Activated T-helper 9 cell treated with anti-CD3 and anti-CD28 coated beads, Interleukin-2, amount 50 U/mL, for 16 hours (primary cell): ENCODE measurements around the gene XK.
"Not testable (repeated sequence)": the region's sequence is repeated elsewhere in the genome, so short reads cannot be mapped to it uniquely, and the experiment has no call there.

Experiments used
- DNase-seq: peaks from one replicate; pipeline ENCODE4 v3.0.0-alpha.2; 2020; ENCODE audit warnings: low read depth

Gene XK

DNA sequence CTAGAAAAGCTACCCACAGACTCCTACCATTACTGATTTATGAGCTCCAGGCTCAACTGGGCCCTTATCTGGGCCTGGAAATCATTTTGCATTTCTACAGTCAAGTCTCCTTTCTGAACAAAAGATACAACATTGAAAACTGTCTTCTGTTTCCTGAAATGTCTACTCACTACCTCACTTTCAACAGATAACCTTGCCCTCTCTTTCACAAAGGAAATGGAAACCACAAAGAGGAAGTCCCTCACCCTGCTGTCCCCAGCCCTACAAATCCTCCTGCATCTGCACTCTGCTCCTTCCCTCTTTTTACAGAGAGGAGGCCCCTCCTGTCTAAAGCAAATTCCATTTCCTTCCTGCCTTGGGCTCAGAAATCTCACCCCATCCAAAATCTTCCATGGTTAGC, 69.4 kb downstream of the XK start:
- DNase-seq: no peak

DNA sequence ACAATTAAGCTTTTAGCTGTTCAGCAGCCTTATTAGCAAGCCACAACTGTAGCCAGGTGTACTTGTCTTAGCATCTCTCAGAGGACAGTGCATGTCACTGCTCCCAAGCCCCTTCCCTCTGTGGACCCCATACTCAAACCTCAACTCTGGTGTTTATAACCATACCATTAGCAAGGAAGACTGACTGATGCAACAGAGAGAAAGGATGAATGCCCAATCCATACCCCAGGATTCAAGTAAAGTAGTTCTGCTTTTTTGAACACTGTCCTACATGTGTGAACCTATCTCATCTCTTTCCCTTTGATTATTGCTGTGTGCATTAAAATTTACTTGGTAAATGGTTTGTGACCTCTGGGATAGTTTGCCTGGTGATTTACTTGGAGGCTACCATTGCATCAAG, 71.5 kb downstream of the XK start:
- no peak for DNase-seq

DNA sequence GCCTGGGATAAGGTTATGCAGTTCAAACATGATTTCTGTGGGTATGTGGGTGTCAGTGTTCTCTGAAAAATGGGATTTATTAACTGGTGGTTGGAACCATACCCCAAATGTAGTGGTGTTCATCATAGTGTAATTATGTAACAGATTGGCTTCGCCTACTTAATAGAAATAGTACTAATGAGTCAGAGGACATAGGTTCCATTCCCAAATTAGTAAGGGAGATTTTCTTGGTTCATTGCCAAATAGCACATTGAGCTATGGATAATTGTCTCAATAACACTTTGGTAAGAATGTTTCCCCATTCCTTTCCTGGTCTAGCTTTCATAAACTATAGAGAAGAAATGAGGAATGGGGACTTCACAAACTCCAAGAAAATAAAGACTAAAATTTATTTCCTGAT, 73.8 kb downstream of the XK start:
- no peak for DNase-seq

DNA sequence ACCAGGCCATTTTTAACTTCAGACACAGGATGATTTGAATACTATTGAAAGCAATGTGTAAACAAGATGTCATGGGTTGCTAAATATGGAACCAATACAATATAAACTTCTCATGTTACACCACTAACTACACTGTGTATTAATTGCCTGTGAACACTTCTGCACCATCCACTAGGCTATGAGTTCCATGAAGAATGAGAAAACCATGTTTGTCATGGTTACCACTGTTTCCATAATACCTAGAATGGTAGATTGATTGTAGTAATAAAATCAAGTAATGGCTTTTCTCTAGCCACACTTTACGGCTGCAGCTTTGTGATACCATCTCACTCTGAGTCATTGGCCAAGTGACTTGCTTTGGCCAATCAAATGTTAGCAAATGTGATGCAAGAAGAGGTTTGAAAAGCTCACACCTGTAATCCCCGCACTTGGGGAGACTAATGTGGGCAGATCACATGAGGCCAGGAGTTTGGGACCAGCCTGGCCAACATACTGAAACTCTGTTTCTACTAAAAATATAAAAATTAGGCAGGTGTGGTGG, 74.4 kb downstream of the XK start:
- DNase-seq: no peak

DNA sequence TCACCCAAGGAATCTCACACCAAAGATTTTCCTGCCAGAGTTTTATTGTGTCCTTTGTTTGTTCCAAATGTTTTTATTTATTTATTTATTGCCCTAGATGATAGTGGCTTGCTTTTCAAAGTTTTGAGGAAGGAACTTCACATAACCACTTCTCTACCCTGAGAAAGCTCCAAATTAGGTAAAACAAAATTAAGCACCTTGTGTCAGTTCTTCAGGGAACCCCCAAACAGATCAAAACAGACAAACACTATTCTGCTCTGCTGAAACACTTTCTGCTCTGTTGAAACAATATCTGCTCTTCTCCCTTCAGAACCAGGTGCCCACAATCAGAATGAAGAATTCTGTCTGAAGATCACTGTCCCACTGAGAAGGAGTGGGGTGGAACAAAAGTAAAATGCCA, 77.8 kb downstream of the XK start:
- DNase-seq: no peak

DNA sequence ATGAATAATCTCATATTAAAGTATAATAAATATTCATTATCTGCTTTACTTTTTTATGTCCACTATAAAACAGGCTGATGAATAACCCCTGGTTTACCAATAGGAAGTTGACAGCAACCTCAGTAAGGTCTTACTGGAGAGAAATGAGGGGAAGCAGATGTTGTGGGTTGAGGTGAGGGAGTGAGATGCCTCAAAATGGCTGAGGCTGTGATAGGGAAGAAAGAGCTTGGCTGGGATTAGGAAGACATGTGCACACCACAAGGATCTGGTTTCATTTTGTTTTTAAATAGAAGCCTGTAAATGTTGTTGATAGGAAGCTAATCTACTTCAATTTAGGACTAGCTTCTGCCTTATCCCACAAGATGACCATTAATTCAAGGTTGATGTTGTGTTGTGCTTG, 79.9 kb downstream of the XK start:
- DNase-seq: no peak

DNA sequence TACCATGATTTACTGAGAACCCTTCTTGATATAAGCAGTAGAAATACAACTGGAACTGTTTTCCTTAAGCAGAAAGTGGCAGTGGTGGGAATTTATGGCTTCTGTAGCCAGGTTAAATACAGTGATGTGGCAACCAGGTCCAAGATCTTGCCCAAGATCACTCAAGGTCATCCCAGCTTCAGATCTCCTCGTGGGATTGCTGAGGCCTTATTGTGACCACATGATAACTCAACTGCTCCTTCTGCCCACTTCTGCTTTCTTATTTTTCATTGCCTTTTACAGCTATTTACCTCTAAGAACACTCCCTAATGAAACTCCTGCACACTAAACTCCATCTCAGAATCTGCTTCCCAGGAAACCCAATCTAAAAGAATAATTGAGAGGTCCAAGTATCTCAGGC, 81.8 kb downstream of the XK start:
- no peak for DNase-seq

DNA sequence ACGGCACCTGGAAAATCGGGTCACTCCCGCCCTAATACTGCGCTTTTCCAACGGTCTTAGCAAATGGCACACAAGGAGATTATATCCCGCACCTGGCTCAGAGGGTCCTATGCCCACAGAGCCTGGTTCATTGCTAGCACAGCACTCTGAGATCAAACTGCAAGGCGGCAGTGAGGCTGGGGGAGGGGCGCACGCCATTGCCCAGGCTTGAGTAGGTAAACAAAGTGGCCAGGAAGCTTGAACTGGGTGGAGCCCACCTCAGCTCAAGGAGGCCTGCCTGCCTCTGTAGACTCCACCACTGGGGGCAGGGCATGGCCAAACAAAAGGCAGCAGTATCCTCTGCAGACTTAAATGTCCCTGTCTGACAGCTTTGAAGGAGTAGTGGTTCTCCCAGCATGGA, 83.3 kb downstream of the XK start:
- DNase-seq: not testable (repeated sequence)

DNA sequence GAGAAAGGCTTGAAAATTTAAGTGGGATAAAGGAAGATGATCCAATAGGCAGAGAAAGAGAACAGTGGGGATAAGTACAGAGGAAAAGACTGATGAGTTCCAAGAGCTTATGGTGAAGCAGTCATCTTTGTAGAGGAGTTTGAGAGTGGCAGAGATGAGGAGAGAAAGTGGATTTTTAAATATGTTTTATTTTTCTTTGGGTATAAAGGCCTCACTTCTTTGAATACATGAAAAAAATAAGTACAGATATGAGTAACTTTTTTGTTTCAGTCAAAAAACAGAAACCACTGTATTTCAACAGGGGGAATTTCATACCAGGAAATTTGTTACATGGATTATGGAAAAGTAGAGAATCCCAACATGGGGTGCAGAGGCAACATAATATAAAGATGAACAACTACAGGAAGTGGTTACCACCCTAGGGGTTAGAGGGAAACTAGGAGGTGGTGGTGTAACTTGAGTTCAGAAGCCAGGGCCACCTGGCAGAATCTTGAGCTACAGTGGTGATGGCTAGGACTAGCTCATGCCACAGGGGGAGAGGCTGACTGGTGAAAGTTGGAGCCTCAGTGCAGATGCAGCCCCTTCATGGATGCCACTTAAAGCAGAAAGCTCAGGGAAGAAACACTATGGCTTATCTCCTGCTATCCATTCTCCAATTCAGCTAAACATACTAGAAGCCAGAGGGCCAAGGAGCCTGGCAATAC, 90.8 kb downstream of the XK start:
- DNase-seq: no peak

DNA sequence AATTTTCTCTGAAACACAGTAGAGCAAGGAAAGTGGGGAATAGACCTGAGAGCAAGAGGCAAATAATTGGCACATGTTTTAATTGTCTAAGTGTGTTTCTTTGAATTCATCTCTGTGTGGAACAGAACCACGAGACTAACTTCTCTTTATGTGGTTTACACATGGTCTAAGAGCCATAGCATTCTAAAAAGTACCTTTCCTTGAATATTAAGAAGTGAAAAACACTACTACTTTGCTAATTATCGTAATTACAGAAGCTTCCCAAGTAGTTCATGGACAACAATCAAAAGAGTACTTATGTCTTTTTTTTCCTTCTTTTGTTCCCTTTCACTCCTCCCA, 91.4 kb downstream of the XK start:
- DNase-seq: no peak

DNA sequence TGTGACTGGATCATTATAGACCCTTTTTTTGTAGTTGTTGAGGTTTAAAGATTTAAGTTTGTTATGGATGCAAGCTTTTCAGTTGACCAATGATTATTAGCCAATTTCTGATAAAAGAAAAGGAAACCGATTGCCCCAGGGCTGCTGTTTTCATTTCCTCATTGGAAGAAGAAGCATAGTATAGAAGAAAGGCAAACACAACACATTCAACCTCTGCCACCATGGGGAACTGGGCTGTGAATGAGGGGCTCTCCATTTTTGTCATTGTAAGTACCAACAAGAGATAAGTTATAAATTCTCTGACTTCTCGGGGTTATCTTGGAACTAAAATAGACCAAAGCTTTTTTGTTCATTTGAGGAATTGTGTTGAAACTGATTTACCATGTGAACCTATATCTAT, 94.3 kb downstream of the XK start, which contains the start of gene CYBB:
CYBB (plus strand) TSS at position 203 of the 400 bp plus-strand sequence; CDS start at position 222, 19 bp downstream.
- no peak for DNase-seq

DNA sequence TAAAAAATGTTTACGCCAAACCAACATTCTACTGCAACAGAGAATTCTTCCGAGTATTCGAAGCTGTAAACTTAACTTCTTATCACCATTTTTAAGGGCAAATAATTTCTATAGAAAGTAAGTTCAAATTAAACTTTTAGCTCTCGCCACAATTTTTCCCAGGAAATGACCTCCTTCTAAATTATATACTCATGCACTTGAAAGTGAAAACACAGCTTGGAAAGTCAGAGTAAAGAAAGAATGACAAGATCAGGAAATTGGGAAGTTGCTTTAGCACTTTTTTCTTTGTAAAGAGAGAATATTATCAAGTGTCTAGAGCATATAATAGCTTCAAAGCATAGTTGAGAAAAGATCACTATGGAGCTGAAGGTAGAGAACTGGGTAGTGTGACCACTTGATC, 95.5 kb downstream of the XK start:
- DNase-seq: no peak
